Fibroblast of peridontal ligament (primary cell): ENCODE data around the gene RAB43.

Source experiments
- DNase-seq: peaks from one replicate; pipeline ENCODE4 v3.0.0-alpha.2; 2010; ENCODE audit errors: extremely low read depth

Gene RAB43

GRCh38 chr3:129039271-129040038 lies 82.1 kb downstream of the RAB43 start:
- no peak for DNase-seq

GRCh38 chr3:129038121-129038855 lies 83.3 kb downstream of the RAB43 start:
- no peak for DNase-seq
